GM18502 (cell line): ENCODE results near the gene NRDE2.
"Not testable (repeated sequence)": the region's sequence is repeated elsewhere in the genome, so short reads cannot be mapped to it uniquely, and the experiment has no call there.

Experiments
- ATAC-seq: cut with Tn5 transposase; IDR thresholded peaks from one replicate; pipeline ENCODE4 v1.9.1; 2021; ENCODE audit warnings: mild to moderate bottlenecking; ENCODE audit not compliant: unreplicated experiment, poor library complexity

The NRDE2 gene

DNA sequence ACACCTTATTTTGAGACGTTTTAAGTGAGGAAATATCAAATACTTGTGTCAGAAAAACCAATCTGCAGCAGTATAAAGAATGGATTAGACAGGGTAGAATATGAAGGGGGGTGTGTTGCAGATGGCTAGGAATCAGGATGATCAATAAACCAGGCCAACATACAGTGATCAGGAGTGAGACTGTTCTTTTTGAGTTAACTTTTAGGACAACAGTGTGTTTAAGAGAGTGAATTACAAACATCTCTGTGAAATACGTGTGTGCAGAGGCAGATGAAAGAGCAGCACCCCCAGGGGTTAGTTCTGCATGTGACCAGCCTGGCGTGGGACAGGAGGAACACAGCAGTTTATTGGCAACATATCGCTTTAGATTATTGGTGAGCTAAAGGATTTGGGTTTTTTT lies 10.6 kb upstream of the NRDE2 start:
- no peak for ATAC-seq

GRCh38 chr14:90341784-90342183 lies 10.0 kb upstream of the NRDE2 start:
- no peak for ATAC-seq

GRCh38 chr14:90341232-90341631 lies 9.5 kb upstream of the NRDE2 start:
- ATAC-seq = not testable (repeated sequence)

GRCh38 chr14:90336985-90337384 lies 5.2 kb upstream of the NRDE2 start:
- ATAC-seq = no peak

GRCh38 chr14:90336401-90336800 lies 4.7 kb upstream of the NRDE2 start:
- ATAC-seq = no peak

DNA sequence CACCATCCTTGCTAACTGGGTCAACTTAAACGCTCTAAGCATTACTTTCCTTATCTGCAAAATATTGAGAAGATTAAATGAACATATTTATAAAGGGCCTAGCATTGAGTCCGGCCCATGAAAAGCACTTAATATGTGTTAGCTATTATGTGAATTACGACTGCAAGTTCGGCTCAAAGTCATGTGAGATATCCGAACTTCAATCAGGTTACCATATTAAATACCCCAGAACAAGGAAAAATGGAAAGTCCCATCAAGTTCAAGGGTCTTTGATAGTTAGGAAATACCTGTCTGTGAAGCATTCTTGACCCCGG lies 487 bp upstream of the NRDE2 start:
- ATAC-seq = peak; percentile 3

DNA sequence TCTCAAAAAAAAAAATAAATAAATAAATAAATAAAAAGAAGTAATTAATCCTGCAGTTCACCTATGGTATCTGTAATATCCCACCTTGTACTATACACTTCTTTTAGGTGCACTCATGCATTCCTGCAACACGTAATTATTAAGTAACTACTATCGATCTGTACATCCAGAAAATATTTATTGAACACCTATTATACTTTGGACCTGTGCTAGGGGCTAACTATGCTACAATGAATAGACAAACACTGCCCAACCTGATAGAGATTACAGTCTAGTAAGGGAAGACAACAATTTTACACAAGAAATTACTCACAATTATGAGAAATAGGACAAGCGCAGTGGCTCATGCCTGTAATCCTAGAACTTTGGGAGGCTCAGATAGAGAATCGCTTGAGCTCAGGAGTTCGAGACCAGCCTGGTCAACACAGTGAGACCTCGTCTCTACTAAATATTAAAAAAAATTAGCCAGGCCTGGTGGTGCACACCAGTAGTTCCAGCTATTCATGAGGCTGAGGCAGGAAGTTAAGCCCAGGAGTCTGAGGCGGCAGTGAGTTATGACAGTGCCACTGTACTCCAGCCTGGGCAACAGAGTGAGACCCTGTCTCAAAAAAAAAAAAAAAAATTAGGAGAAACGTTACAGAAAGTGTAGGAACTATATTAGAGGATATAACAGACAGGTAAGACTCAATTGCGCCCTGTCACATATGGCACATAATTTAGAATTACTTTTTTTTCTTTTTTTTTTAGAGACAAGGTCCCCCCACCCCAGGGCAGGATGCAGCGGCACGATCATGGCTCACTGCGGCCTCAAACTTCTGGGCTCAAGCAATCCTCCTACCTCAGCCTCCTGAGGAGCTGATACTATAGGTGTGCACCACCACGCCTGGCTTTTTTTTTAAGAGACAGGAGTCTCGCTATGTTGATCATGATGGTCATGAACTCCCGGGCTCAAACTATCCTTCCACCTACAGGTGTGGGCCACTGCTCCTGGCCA lies 1.2 kb downstream of the NRDE2 start:
- ATAC-seq = no peak

- no peak for ATAC-seq
Measured at GRCh38 chr14:90321891-90322290, 9.8 kb downstream of the NRDE2 start.

DNA sequence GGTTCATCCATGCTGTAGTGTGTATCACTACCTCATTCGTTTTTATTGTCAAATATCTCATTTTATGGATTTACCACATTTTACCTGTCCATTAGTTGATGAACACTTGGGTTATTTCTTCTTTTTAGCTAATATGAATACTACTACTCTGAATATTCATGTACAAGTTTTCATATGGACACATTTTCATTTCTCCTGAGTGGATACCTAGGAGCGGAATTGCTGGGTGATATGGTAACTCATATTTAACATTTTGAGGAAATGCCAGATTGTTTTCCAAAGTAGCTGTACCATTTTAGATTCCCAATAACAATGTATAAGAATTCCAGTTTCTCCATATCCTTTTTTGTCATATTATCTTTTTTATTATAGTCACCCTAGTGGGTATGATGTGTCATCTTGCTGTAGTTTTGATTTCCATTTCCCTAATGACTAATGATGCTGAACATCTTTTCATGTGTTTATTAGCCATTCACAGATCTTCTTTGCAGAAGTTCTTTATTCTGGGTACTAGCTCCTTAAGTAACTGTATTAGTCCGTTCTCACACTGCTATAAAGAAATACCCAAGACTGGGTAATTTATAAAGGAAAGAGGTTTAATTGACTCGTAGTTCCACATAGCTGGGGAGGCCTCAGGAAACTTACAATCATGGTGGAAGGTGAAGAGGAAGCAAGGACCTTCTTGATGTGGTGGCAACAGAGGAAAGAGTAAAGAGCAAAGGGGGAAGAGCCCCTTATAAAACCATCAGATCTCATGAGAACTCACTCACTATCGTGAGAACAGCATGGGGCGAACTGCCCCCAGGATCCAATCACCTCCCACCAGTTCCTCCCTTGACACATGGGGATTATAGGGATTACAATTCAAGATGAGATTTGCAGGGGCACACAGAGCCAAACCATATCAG lies 11.9 kb downstream of the NRDE2 start:
- no peak for ATAC-seq

- no peak for ATAC-seq
Measured at GRCh38 chr14:90319173-90319572, 12.6 kb downstream of the NRDE2 start.

DNA sequence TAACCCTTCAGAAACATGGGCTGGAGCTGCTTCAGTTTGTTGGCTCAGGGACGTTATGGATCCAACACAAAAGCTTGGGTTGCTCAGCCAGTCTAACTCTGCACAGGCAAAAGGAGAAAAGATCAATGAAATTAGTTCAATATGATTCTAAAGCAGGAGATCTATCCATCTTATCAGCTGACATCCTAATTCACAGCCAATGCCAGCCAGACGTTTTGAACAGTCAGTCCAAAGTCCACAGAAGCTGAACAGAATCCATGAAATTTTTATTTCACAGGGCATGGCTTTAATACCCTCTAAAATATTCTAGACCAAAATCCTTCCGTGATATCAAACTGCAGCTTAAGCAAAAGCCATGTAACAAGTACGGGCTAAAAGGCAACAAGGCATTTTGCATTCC lies 13.7 kb downstream of the NRDE2 start:
- ATAC-seq = no peak

- no peak for ATAC-seq
Measured at GRCh38 chr14:90317286-90317685, 14.5 kb downstream of the NRDE2 start.

- no peak for ATAC-seq
Measured at GRCh38 chr14:90308561-90308960, 23.2 kb downstream of the NRDE2 start.

GRCh38 chr14:90305176-90305601 lies 26.6 kb downstream of the NRDE2 start:
- ATAC-seq = no peak

GRCh38 chr14:90304502-90304901 lies 27.2 kb downstream of the NRDE2 start:
- ATAC-seq = no peak

- no peak for ATAC-seq
Measured at GRCh38 chr14:90303473-90303872, 28.3 kb downstream of the NRDE2 start.

DNA sequence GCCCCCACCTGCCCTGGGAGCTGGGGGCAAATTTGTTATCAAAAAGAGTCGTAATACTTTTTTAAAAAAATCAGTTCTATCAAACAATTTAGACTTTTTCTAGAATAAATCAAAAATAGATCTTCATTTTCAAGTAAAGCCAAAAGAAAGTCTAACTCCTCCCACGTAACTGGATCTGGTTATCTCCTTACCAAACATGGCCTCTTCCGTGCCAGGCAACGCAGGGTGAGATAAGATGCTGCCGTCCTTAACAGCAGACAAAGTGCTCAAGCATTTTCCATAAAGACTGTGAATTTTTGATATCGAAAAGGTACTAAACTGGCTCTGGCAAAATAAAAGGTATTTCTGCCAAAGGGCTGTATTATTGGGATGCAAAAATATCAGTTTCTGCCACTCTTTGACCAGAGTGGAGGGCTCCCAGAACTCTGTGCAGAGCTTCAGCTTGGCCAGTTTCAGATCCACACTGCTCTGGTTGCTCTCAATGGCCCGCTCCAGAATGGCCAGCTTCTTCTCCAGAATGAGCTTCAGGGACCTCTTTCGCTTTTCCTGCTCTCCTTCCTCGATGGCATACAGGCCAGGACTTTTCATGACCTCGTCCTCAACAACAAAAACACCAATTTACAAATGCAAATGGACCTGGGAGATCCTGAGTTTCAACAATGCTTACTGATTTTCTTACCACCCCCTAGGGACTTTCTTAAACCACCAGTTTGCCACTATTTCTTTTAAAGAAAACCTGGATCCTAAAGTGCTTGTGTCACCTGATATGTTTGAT lies 29.0 kb downstream of the NRDE2 start:
- ATAC-seq = no peak

DNA sequence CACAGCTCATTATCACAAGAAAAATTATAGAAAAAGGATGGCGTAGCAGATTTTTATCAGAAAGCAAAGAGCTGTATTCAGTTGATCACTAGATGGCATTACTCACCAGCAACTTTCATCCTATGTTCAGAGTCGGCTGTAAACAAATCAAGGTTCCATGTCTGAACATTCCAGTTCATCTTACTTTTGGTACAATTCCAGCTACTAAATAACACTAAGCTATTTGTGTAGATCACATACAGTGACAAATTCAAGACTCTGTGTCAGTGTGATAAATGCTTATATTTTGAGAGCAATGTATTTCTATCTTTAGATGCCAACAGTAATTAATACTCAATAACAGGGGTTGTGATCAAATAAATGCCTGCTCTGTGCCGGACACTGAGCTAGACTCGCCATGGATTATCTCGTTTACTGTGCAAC lies 30.1 kb downstream of the NRDE2 start:
- no peak for ATAC-seq

DNA sequence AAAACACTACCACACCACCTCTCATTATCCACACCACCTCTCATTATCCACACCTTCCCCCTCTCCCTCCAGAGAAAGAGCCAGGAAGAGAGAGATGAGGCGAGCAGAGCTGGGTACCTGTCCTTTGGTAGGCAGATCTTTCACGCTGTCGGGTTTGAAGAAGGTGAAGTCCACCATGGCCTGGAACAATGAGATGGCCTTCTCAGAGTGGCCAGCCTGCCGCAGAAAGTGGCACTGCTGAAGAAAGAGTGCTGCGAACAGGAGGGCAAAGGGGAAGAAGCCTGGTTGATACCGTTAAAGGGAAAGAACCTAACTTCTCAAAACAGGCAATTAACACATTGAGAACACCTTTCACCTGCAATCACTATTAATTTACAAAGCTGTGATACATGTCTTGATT lies 30.6 kb downstream of the NRDE2 start:
- ATAC-seq = no peak

- no peak for ATAC-seq
Measured at GRCh38 chr14:90300611-90301047, 31.1 kb downstream of the NRDE2 start.
